Thoracic aorta (tissue), 2 donors: Measurements from ENCODE around the gene FAM199X. TPM values are rescaled to one million over a fixed set of nuclear protein-coding genes. Genes with fewer than 3 reads are reported as not detected.

ENCODE experiments used
- ATAC-seq: fragments of 150-250 bp; one replicate; pipeline ENCODE4 v1.8.0; 2017; ENCODE audit warnings: low read depth; ENCODE audit not compliant: insufficient number of reproducible peaks, low FRiP score
- DNase-seq: peaks from one replicate; pipeline ENCODE4 v3.0.0-alpha.2; 2020; ENCODE audit warnings: low spot score
- H3K27ac ChIP-seq, 2 donors: fragments of 200-600 bp; sonication (generic); 1 replicate in 1 of 2; 2 replicates in 1 of 2; pipeline ENCODE4 v1.5.1; 2016; ENCODE audit warnings: mild to moderate bottlenecking in 2 of 2, moderate library complexity in 2 of 2
- H3K27me3 ChIP-seq: fragments of 200-600 bp; sonication (generic); replicated peaks from 2 replicates; pipeline ENCODE4 v1.6.0; 2016; ENCODE audit warnings: mild to moderate bottlenecking; ENCODE audit not compliant: insufficient read depth
- H3K36me3 ChIP-seq: fragments of 200-600 bp; sonication (generic); one replicate; pipeline ENCODE4 v1.5.1; 2016
- H3K4me1 ChIP-seq, 2 donors: fragments of 200-600 bp; sonication (generic); 1 replicate in 1 of 2; 2 replicates in 1 of 2; pipeline versions ENCODE4 v1.5.1 to v1.6.0; 2016; ENCODE audit warnings: low read depth in 2 of 2, mild to moderate bottlenecking in 1 of 2; ENCODE audit not compliant: control insufficient read depth in 1 of 2
- H3K4me3 ChIP-seq: fragments of 200-600 bp; sonication (generic); 2 replicates; pipeline ENCODE4 v1.5.1; 2016; ENCODE audit warnings: mild to moderate bottlenecking
- H3K9me3 ChIP-seq: fragments of 200-600 bp; sonication (generic); 2 replicates; pipeline ENCODE4 v1.5.1; 2016
- total RNA-seq, 2 donors: library from RNA; depleted of rRNA; stranded (reverse); fragments of >200 nt; gene quantifications; one replicate each; pipeline versions ENCODE4 v1.1.0 to v1.2.3, GENCODE V29; 2016
- TF ChIP-seq, protein P1 (sequence below): fragments of 200-600 bp; sonication (generic); IDR thresholded peaks from one replicate; pipeline ENCODE4 v1.5.1; 2019; ENCODE audit warnings: antibody characterized with exemption

FAM199X gene
- total RNA-seq, result 10 to 100 TPM; 20.7 to 22.7 TPM

DNA sequence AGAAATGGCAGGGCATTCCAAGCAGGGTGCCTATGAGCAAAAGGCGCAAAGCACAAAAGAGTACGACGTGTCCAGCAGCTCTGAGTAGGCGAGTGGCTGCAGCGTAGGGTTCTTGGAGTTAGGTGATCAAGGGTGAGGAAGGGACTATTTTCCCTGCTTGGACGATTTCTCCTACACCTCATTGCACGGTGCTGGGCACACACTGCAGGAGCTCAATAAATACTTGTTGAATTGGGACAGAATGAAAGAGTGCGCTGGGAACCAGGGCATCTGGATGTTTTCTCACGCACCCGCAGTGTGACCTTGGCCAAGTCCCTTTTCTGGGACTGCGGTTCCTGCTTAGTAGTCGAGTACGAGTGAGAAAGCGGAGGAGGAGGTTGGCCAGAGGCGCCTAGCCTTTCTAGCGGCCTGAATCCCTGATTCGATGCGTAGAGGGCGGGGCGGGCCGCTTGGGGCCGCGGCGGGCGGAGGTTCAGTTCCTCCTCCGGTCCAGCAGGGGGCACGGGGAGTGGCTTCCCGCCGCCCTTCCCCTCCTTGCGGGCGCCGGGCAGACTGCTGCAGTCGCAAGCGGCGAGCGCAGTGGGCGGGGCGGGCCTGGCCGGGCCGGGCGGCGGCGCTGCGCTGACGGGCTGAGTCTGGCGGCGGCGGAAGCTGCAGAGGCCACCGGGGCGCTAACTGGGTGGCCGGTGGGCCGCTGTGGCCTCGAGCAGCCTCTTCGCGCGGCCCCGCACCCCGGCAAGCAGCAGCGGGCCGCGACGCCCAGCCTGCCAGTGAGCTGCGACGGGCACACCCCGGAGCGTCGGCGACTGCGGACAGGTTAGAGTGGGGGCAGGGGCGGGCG is at the start of gene FAM199X:
Gene FAM199X (plus strand): TSS at position 560 of the 841 bp plus-strand sequence. CDS start 333 bp downstream, outside the sequence.
- Histone ChIP-seq H3K36me3 (no peaks in the 10 kb centered on the region), H3K4me1 (peaks cover 4 to 17% of the 10 kb centered on the region in 2 donors), H3K27me3 (no peaks in the 10 kb centered on the region), H3K4me3 (peak within 1 kb of the TSS; percentile 83), H3K27ac (peak within 1 kb of the TSS; percentile 75 to 82), H3K9me3 (no peaks in the 10 kb centered on the region)
- TF ChIP-seq, protein P1, sequence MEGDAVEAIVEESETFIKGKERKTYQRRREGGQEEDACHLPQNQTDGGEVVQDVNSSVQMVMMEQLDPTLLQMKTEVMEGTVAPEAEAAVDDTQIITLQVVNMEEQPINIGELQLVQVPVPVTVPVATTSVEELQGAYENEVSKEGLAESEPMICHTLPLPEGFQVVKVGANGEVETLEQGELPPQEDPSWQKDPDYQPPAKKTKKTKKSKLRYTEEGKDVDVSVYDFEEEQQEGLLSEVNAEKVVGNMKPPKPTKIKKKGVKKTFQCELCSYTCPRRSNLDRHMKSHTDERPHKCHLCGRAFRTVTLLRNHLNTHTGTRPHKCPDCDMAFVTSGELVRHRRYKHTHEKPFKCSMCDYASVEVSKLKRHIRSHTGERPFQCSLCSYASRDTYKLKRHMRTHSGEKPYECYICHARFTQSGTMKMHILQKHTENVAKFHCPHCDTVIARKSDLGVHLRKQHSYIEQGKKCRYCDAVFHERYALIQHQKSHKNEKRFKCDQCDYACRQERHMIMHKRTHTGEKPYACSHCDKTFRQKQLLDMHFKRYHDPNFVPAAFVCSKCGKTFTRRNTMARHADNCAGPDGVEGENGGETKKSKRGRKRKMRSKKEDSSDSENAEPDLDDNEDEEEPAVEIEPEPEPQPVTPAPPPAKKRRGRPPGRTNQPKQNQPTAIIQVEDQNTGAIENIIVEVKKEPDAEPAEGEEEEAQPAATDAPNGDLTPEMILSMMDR, result peak; percentile 69
- DNase-seq (peak; percentile 22), ATAC-seq (peak; percentile 91)

GRCh38 chrX:104117759-104118158 is 48.5 kb upstream of the FAM199X start:
- H3K27ac ChIP-seq, result no peak overlapping the region
- H3K27me3 ChIP-seq, result no peaks in the 10 kb centered on the region
- ATAC-seq (no peak), DNase-seq (no peak)
- H3K36me3 ChIP-seq, result no peaks in the 10 kb centered on the region
- peaks cover 0 to 5% of the 10 kb centered on the region in 2 donors for H3K4me1 ChIP-seq
- H3K4me3 ChIP-seq, result no peak overlapping the region
- H3K9me3 ChIP-seq, result no peaks in the 10 kb centered on the region
- TF ChIP-seq, protein P1, result no peak

DNA sequence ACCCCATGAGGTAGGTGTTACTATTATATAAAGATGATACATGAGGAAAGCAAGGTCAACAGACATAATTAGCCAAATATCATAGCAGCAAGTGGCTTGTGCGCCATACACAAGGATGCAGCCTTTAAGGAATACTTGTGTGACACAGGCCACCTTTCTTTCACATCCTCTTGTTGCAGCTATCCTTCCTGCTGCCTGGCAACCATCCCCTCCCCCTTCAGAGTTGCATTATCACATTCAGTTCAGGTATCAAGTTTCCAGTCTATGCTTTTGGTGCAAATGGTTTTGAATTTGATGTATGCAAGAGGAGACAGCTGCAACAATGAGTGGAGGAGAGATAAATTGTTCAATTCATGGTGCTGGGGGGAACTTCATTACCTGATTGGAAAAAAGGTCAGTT is 47.5 kb upstream of the FAM199X start:
- no peak for DNase-seq
- Histone ChIP-seq H3K4me3 (no peak overlapping the region), H3K27ac (no peak overlapping the region), H3K9me3 (no peaks in the 10 kb centered on the region), H3K27me3 (no peaks in the 10 kb centered on the region), H3K36me3 (no peaks in the 10 kb centered on the region), H3K4me1 (peaks cover 0 to 2% of the 10 kb centered on the region in 2 donors)
- ATAC-seq, result no peak
- TF ChIP-seq, protein P1, result no peak

- ATAC-seq (no peak), DNase-seq (no peak)
- Histone ChIP-seq H3K27me3 (no peaks in the 10 kb centered on the region), H3K27ac (no peak overlapping the region), H3K9me3 (no peaks in the 10 kb centered on the region), H3K36me3 (no peaks in the 10 kb centered on the region), H3K4me1 (no peaks in the 10 kb centered on the region), H3K4me3 (no peak overlapping the region)
- TF ChIP-seq, protein P1, result no peak
Observed at GRCh38 chrX:104122829-104123228, 43.4 kb upstream of the FAM199X start.

GRCh38 chrX:104126856-104127255 is 39.4 kb upstream of the FAM199X start:
- TF ChIP-seq, protein P1, result no peak
- no peak overlapping the region for H3K27ac ChIP-seq
- H3K9me3 ChIP-seq, result no peaks in the 10 kb centered on the region
- no peak overlapping the region for H3K4me3 ChIP-seq
- ATAC-seq, result no peak
- no peaks in the 10 kb centered on the region for H3K27me3 ChIP-seq
- DNase-seq, result no peak
- no peaks in the 10 kb centered on the region for H3K36me3 ChIP-seq
- H3K4me1 ChIP-seq, result no peaks in the 10 kb centered on the region
